BE2C (cell line): ENCODE results near the gene DLGAP4.

Source experiments
- DNase-seq: peaks from one replicate; pipeline ENCODE4 v3.0.0-alpha.2; 2020
- H3K27me3 ChIP-seq: fragments of 250-450 bp; sonication (Bioruptor Pico); 2 replicates; pipeline ENCODE4 v1.5.1; 2020; ENCODE audit warnings: mild to moderate bottlenecking
- H3K36me3 ChIP-seq: fragments of 250-450 bp; sonication (Bioruptor Pico); 2 replicates; pipeline ENCODE4 v1.5.1; 2020; ENCODE audit warnings: mild to moderate bottlenecking
- H3K4me1 ChIP-seq: fragments of 250-450 bp; sonication (Bioruptor Pico); 2 replicates; pipeline ENCODE4 v1.5.1; 2020
- H3K4me3 ChIP-seq: 2 replicates; pipeline ENCODE4 v1.5.1; 2011; ENCODE audit warnings: low read depth, low read length
- H3K9me3 ChIP-seq: fragments of 250-450 bp; sonication (Bioruptor Pico); 2 replicates; pipeline ENCODE4 v1.5.1; 2020
- TF ChIP-seq, protein P1 (sequence below): IDR thresholded peaks from 2 replicates; pipeline ENCODE4 v1.5.1; 2012; ENCODE audit warnings: mild to moderate bottlenecking, low read depth, low read length

Gene DLGAP4

DNA sequence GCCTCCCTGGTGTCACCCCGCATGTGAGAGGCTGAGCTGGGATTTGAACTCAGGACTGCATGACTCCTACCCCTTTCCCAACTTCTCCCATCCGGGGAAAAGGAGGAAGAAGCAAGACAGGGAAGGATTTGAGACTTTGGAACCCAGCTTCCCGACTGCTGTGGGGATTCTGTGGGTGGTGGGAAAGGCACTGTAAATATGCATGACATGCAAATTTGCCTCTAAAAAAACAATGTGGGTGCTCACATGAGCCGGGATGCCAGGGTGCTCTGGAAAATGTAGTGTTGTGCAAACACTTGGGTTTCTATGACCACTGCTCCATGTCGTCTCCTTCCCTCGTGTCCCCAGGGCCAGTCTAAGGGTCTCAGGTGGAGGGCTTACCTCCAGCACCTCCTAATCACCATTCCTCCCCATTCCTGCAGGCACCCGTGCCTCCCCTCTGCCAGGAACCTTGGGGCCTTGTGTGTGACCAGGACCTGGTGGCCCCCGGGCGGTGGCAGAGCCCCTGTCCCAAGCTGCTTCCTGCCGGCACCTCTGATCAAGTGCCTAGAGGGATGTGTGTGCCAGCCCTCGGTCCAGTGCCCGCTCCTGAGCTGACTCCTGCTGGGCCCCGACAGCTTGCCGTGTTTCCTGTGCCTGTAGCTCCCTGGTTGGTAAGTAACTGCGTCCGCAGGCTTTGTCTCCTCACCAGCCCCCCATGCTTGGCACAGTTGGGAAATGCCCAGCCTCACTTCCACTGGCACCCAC is 60.7 kb downstream of the DLGAP4 start:
- no peak for DNase-seq
- Histone ChIP-seq H3K36me3 (no peaks in the 10 kb centered on the region), H3K9me3 (no peaks in the 10 kb centered on the region), H3K27me3 (no peaks in the 10 kb centered on the region), H3K4me1 (no peaks in the 10 kb centered on the region), H3K4me3 (no peak overlapping the region)
- TF ChIP-seq, protein P1, sequence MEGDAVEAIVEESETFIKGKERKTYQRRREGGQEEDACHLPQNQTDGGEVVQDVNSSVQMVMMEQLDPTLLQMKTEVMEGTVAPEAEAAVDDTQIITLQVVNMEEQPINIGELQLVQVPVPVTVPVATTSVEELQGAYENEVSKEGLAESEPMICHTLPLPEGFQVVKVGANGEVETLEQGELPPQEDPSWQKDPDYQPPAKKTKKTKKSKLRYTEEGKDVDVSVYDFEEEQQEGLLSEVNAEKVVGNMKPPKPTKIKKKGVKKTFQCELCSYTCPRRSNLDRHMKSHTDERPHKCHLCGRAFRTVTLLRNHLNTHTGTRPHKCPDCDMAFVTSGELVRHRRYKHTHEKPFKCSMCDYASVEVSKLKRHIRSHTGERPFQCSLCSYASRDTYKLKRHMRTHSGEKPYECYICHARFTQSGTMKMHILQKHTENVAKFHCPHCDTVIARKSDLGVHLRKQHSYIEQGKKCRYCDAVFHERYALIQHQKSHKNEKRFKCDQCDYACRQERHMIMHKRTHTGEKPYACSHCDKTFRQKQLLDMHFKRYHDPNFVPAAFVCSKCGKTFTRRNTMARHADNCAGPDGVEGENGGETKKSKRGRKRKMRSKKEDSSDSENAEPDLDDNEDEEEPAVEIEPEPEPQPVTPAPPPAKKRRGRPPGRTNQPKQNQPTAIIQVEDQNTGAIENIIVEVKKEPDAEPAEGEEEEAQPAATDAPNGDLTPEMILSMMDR: no peak

DNA sequence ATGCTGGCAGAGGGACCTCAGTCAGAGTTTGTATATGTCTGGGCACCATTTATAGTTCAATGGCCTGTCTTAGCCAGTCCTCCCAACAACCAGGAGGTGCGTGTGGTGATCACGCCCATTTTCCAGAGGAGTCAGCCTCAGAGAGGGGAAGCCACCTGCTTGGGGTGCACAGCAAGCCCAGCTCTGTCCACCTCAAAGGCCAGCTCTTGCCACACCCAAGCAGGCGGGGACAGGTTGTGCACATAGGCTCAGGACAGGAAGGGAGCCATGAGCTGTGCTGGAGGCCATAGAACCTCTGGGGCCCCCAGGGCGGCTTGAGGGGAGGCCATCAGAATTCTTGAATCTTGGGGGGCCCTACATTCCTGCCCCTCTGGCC is 61.2 kb downstream of the DLGAP4 start:
- TF ChIP-seq, protein P1: no peak
- no peak for DNase-seq
- Histone ChIP-seq H3K4me3 (no peak overlapping the region), H3K36me3 (no peaks in the 10 kb centered on the region), H3K9me3 (no peaks in the 10 kb centered on the region), H3K27me3 (no peaks in the 10 kb centered on the region), H3K4me1 (no peaks in the 10 kb centered on the region)

DNA sequence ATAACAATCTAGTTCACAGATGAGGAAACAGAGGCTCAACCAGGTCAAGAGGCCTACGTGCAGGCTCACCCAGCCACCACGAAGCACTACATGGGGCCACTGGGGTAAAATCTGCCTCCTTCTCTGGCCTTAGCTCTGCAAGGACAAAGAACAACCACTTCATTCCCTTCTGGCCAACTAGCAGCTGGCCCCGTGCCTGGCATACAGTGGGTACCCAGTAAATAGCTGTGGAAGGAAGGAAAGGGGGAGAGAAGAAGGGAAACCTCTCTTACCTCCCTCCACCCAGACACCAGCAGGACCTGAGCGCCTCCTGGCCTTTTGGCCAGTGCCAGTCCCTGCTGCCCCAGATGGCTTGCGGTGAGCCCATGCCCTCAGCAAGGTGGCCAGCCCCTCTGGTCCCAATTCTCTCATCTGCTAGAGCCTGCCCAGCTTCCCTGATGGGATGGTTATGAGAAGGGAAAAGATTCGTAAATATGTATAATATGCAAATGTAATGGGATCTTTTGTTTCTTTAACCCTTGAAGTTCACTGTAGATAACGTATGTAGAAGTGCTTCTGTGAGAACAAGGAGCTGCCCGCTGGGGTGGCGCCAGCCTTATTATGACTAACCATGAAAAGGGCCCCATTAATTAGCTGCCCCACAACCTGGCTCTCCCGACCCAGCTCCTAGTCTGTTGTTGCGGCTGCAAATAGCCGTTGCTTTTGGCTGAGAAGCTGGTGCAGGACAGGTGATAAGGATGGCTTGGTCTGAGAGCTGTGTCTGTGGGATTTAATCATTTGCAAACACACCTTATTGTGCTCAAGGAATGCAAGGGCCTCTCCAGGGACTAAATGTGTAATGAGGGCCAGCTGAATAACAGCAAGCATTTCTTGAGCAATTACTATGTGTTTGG is 62.0 kb downstream of the DLGAP4 start:
- H3K27me3 ChIP-seq: no peaks in the 10 kb centered on the region
- H3K4me1 ChIP-seq: no peaks in the 10 kb centered on the region

DNA sequence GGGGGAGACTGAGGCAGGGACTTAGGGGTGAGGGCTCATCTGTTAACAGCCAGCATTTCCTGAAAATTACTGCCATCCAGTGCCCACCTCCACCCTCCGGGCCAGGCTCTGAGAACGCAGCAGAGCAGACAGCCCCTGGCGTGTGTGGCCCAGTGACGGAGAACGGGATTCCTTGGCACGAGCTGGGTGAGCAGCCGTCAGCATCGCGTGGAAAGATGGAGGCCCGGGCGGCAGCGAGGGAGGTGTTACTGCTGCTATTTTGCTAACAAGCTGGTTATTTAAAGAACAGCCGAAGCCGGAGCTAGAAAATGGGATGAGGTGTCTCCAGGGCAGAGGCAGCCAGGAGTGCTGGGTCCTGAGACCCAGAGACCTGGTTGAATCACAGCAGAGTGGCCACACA is 62.7 kb downstream of the DLGAP4 start:
- Histone ChIP-seq H3K9me3 (no peaks in the 10 kb centered on the region), H3K27me3 (no peaks in the 10 kb centered on the region), H3K36me3 (no peaks in the 10 kb centered on the region), H3K4me1 (no peaks in the 10 kb centered on the region), H3K4me3 (no peak overlapping the region)
- no peak for DNase-seq
- TF ChIP-seq, protein P1: no peak

More for the DNA sequence above, 62.0 kb downstream of the DLGAP4 start:
- Histone ChIP-seq H3K36me3 (no peaks in the 10 kb centered on the region), H3K4me3 (no peak overlapping the region), H3K9me3 (no peaks in the 10 kb centered on the region)
- TF ChIP-seq, protein P1: no peak
- no peak for DNase-seq

DNA sequence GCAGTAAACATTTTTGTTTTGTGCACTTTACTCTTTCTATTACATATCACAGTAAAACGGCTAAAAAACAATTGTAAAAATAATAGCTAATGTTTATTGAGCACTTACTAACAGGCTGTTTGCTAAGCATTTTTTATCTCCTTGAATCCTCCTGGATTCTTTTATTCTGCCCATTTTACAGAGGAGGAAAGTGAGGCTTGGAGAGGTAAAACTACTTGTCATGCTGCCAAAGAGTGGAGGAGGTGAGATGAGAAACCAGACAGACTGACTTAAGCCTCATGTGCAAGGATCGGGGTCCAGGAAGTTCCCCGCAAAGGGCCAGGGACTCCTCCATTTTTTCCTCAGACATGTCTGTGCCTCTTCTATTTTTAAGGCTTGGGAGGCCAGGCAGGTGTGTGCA is 63.6 kb downstream of the DLGAP4 start:
- no peak for DNase-seq
- no peaks in the 10 kb centered on the region for H3K4me1 ChIP-seq
- TF ChIP-seq, protein P1: no peak
- H3K27me3 ChIP-seq: no peaks in the 10 kb centered on the region
- H3K4me3 ChIP-seq: no peak overlapping the region
- no peaks in the 10 kb centered on the region for H3K36me3 ChIP-seq
- H3K9me3 ChIP-seq: no peaks in the 10 kb centered on the region
